T-cell (primary cell): Measurements from ENCODE around the gene UBA1. TPM values are rescaled to one million over a fixed set of nuclear protein-coding genes. Genes with fewer than 3 reads are reported as not detected.

Experiments
- ATAC-seq, 4 experiments: fragments of 200-7000 bp in 3 of 4; fragments of 150-1000 bp in 1 of 4; cut with Tn5 transposase; replicated peaks in 1 of 4; 1 replicate in 3 of 4; 2 replicates in 1 of 4; pipeline ENCODE4 v1.10.0; 2021; ENCODE audit warnings: moderate library complexity in 3 of 4, mild to moderate bottlenecking in 2 of 4, moderate number of reproducible peaks in 1 of 4
- CTCF ChIA-PET, 2 donors: fragments of 300-600 bp; sonication (Branson Sonifier 250); formaldehyde crosslinking; loops; one replicate each; lab custom pipeline; 2022; ENCODE audit warnings: antibody characterized with exemption in 2 of 2; lab: Charles Lee
- POLR2A ChIA-PET, 2 donors: fragments of 300-600 bp; sonication (Branson Sonifier 250); formaldehyde crosslinking; loops; one replicate each; lab custom pipeline; 2022; ENCODE audit warnings: antibody characterized with exemption in 2 of 2; lab: Charles Lee
- DNase-seq, 35 experiments: peaks; one replicate each; pipeline versions ENCODE4 v3.0.0 to v3.0.0-alpha.2; 2013 to 2023
- H3K27ac ChIP-seq: one replicate; pipeline ENCODE4 v1.5.1; 2013; ENCODE audit warnings: low read length
- H3K27me3 ChIP-seq, 2 experiments: replicated peaks in 1 of 2; 1 replicate in 1 of 2; 2 replicates in 1 of 2; pipeline versions ENCODE4 v1.6.1 to v1.7.0; 2013; ENCODE audit warnings: low read length in 1 of 2, mixed read lengths in 1 of 2; ENCODE audit not compliant: control insufficient read depth in 2 of 2, insufficient read depth in 2 of 2; ENCODE audit errors: extremely low read depth in 1 of 2
- H3K36me3 ChIP-seq, 2 donors: 1 replicate in 1 of 2; 2 replicates in 1 of 2; pipeline versions ENCODE4 v1.6.1 to v1.7.0; 2013; ENCODE audit warnings: low read length in 1 of 2; ENCODE audit not compliant: control insufficient read depth in 2 of 2, insufficient read depth in 1 of 2; ENCODE audit errors: extremely low read depth in 1 of 2
- H3K4me1 ChIP-seq, 2 experiments: 1 replicate in 1 of 2; 2 replicates in 1 of 2; pipeline versions ENCODE4 v1.6.1 to v1.7.0; 2013; ENCODE audit warnings: low read length in 2 of 2, mixed read lengths in 1 of 2; ENCODE audit not compliant: insufficient read depth in 2 of 2, control insufficient read depth in 1 of 2; ENCODE audit errors: extremely low read depth in 1 of 2
- H3K4me3 ChIP-seq, 2 donors: 1 replicate in 1 of 2; 2 replicates in 1 of 2; pipeline versions ENCODE4 v1.5.1 to v1.7.0; 2013; ENCODE audit warnings: mild to moderate bottlenecking in 2 of 2, low read length in 1 of 2, moderate library complexity in 1 of 2; ENCODE audit not compliant: control insufficient read depth in 1 of 2; ENCODE audit errors: extremely low read depth in 1 of 2
- H3K9me3 ChIP-seq: 2 replicates; pipeline ENCODE4 v1.7.0; 2013
- H3K27ac Mint-ChIP-seq, 2 donors: one replicate each; pipeline ENCODE4 v1.8.0; 2020 to 2021; ENCODE audit warnings: mild to moderate bottlenecking in 2 of 2, mixed read lengths in 2 of 2
- H3K27me3 Mint-ChIP-seq, 2 donors: one replicate each; pipeline ENCODE4 v1.8.0; 2021 to 2022; ENCODE audit warnings: mixed read lengths in 2 of 2
- H3K36me3 Mint-ChIP-seq: one replicate; pipeline ENCODE4 v1.8.0; 2021; ENCODE audit warnings: mixed read lengths
- H3K4me1 Mint-ChIP-seq, 3 donors: one replicate each; pipeline ENCODE4 v1.8.0; 2020 to 2022; ENCODE audit warnings: mixed read lengths in 3 of 3, mild to moderate bottlenecking in 1 of 3
- H3K4me3 Mint-ChIP-seq, 3 donors: one replicate each; pipeline ENCODE4 v1.8.0; 2020 to 2022; ENCODE audit warnings: mild to moderate bottlenecking in 3 of 3, mixed read lengths in 3 of 3, moderate library complexity in 3 of 3
- H3K9me3 Mint-ChIP-seq, 3 donors: one replicate each; pipeline ENCODE4 v1.8.0; 2020 to 2022; ENCODE audit warnings: mixed read lengths in 3 of 3
- WGBS: methylation state at CpG from one replicate; pipeline ENCODE4 v1.1.5; 2013; ENCODE audit warnings: missing lambda C conversion rate; ENCODE audit not compliant: insufficient coverage; 5-methylcytosine and 5-hydroxymethylcytosine counted together
- total RNA-seq, 35 experiments: library from RNA in 6 of 35; stranded (reverse) in 6 of 35; fragments of 120-200 nt in 1 of 35; gene quantifications; one replicate each; pipeline versions ENCODE4 v1.2.1 to v1.2.4 and lab custom pipeline; 2013 to 2026

UBA1 gene
- total RNA-seq, 5 donors from 2014 or later (not counting 1 experiment from before 2014, with no cell fraction given), result 116 to 177 (median 149) TPM

GRCh38 chrX:47197526-47197925 lies 3.9 kb downstream of the UBA1 start:
- H3K4me3 Mint-ChIP-seq, result peak overlapping the region in 2 of 3 donors; percentile 17 to 91
- H3K36me3 ChIP-seq, result peaks cover 19 to 50% of the 10 kb centered on the region in 2 donors
- H3K9me3 ChIP-seq, result no peaks in the 10 kb centered on the region
- ChIA-PET CTCF (no interaction called here), POLR2A (no interaction called here)
- 83% methylated on average over 1 of the region's 7 CpGs for WGBS
- no peaks in the 10 kb centered on the region for H3K27me3 Mint-ChIP-seq
- DNase-seq, result no peak
- peaks cover 56 to 61% (median 60%) of the 10 kb centered on the region in 3 donors for H3K4me1 Mint-ChIP-seq
- peaks cover 24 to 50% of the 10 kb centered on the region in 2 experiments for H3K4me1 ChIP-seq
- peaks cover 19% of the 10 kb centered on the region for H3K36me3 Mint-ChIP-seq
- H3K9me3 Mint-ChIP-seq, result no peaks in the 10 kb centered on the region
- peak overlapping the region; percentile 12 to 46 for H3K27ac Mint-ChIP-seq
- no peak for ATAC-seq
- no peak overlapping the region for H3K4me3 ChIP-seq
- H3K27me3 ChIP-seq, result no peaks in the 10 kb centered on the region
- H3K27ac ChIP-seq, result no peak overlapping the region

- Histone ChIP-seq H3K4me3 (no peak overlapping the region), H3K36me3 (peaks cover 19 to 56% of the 10 kb centered on the region in 2 donors), H3K27me3 (no peaks in the 10 kb centered on the region), H3K4me1 (peaks cover 21 to 45% of the 10 kb centered on the region in 2 experiments), H3K27ac (no peak overlapping the region), H3K9me3 (no peaks in the 10 kb centered on the region)
- Mint-ChIP-seq H3K27me3 (no peaks in the 10 kb centered on the region), H3K4me3 (no peak overlapping the region), H3K4me1 (peaks cover 54 to 58% (median 56%) of the 10 kb centered on the region in 3 donors), H3K9me3 (no peaks in the 10 kb centered on the region), H3K27ac (no peak overlapping the region), H3K36me3 (peaks cover 23% of the 10 kb centered on the region)
- POLR2A ChIA-PET, result no interaction called here
- WGBS, result no CpG with 5 or more reads among the region's 10 CpGs
- CTCF ChIA-PET, result interaction anchor here in 1 of 2 donors (0.7 kb wide), 1 partner anchor 452 kb away, joined by 3 read pairs; no protein-coding TSS in a partner anchor
- no peak for ATAC-seq
- no peak for DNase-seq
These were observed 4.5 kb downstream of the UBA1 start for GRCh38 chrX:47198026-47198686.

- ChIA-PET POLR2A (no interaction called here), CTCF (interaction anchor here in 1 of 2 donors (0.7 kb wide), 1 partner anchor 451 kb away, joined by 3 read pairs; no protein-coding TSS in a partner anchor)
- H3K27ac ChIP-seq, result no peak overlapping the region
These were observed 5.1 kb downstream of the UBA1 start for GRCh38 chrX:47198687-47199080.

GRCh38 chrX:47199286-47199685 lies 5.7 kb downstream of the UBA1 start:
- DNase-seq (no peak), ATAC-seq (no peak)
- Histone ChIP-seq H3K4me1 (peaks cover 20 to 40% of the 10 kb centered on the region in 2 experiments), H3K4me3 (no peak overlapping the region), H3K27me3 (no peaks in the 10 kb centered on the region), H3K27ac (no peak overlapping the region), H3K9me3 (no peaks in the 10 kb centered on the region), H3K36me3 (peaks cover 19 to 62% of the 10 kb centered on the region in 2 donors)
- ChIA-PET CTCF (no interaction called here), POLR2A (interaction anchor here in 1 of 2 donors (0.7 kb wide), 1 partner anchor 636 kb away, joined by 4 read pairs; no protein-coding TSS in a partner anchor)
- Mint-ChIP-seq H3K27ac (no peak overlapping the region), H3K27me3 (no peaks in the 10 kb centered on the region), H3K36me3 (peaks cover 25% of the 10 kb centered on the region), H3K4me3 (no peak overlapping the region), H3K4me1 (peaks cover 46 to 56% (median 48%) of the 10 kb centered on the region in 3 donors), H3K9me3 (no peaks in the 10 kb centered on the region)
- no CpG with 5 or more reads among the region's 10 CpGs for WGBS

More at GRCh38 chrX:47198687-47199080, 5.1 kb downstream of the UBA1 start:
- H3K36me3 Mint-ChIP-seq, result peaks cover 25% of the 10 kb centered on the region
- peaks cover 20 to 41% of the 10 kb centered on the region in 2 experiments for H3K4me1 ChIP-seq
- no peak overlapping the region for H3K4me3 ChIP-seq
- no peak overlapping the region for H3K27ac Mint-ChIP-seq
- no peak for DNase-seq
- no peaks in the 10 kb centered on the region for H3K9me3 Mint-ChIP-seq
- ATAC-seq, result no peak
- no CpG with 5 or more reads among the region's 15 CpGs for WGBS
- peaks cover 19 to 60% of the 10 kb centered on the region in 2 donors for H3K36me3 ChIP-seq
- H3K27me3 ChIP-seq, result no peaks in the 10 kb centered on the region
- no peaks in the 10 kb centered on the region for H3K27me3 Mint-ChIP-seq
- H3K4me3 Mint-ChIP-seq, result no peak overlapping the region
- H3K9me3 ChIP-seq, result no peaks in the 10 kb centered on the region
- peaks cover 49 to 58% (median 51%) of the 10 kb centered on the region in 3 donors for H3K4me1 Mint-ChIP-seq

- no peak for DNase-seq
- no peaks in the 10 kb centered on the region for H3K9me3 ChIP-seq
- H3K27ac Mint-ChIP-seq, result peak overlapping the region in 1 of 2 donors; percentile 61
- no peaks in the 10 kb centered on the region for H3K27me3 ChIP-seq
- H3K36me3 Mint-ChIP-seq, result peaks cover 30% of the 10 kb centered on the region
- no peaks in the 10 kb centered on the region for H3K27me3 Mint-ChIP-seq
- no peak overlapping the region for H3K4me3 Mint-ChIP-seq
- ChIA-PET POLR2A (interaction anchor here in 1 of 2 donors (0.6 kb wide), 2 partner anchors 603 to 1755 kb away, joined by 3 read pairs; no protein-coding TSS in a partner anchor), CTCF (interaction anchor here in 1 of 2 donors (0.6 kb wide), 1 partner anchor 333 kb away, joined by 4 read pairs; no protein-coding TSS in a partner anchor)
- ATAC-seq, result no peak
- no peak overlapping the region for H3K4me3 ChIP-seq
- H3K36me3 ChIP-seq, result peaks cover 22 to 71% of the 10 kb centered on the region in 2 donors
- H3K4me1 Mint-ChIP-seq, result peaks cover 36 to 49% (median 36%) of the 10 kb centered on the region in 3 donors
- H3K4me1 ChIP-seq, result peaks cover 13 to 27% of the 10 kb centered on the region in 2 experiments
- H3K9me3 Mint-ChIP-seq, result no peaks in the 10 kb centered on the region
- WGBS, result 100% methylated on average over 2 of the region's 9 CpGs
- no peak overlapping the region for H3K27ac ChIP-seq
These were observed 6.9 kb downstream of the UBA1 start for GRCh38 chrX:47200385-47201150.

GRCh38 chrX:47201345-47201944 lies 7.8 kb downstream of the UBA1 start:
- CTCF ChIA-PET, result interaction anchor here in 1 of 2 donors (0.6 kb wide), 1 partner anchor 332 kb away, joined by 4 read pairs; no protein-coding TSS in a partner anchor
- Mint-ChIP-seq H3K36me3 (peaks cover 30% of the 10 kb centered on the region), H3K4me1 (peaks cover 27 to 41% (median 27%) of the 10 kb centered on the region in 3 donors), H3K27me3 (no peaks in the 10 kb centered on the region), H3K4me3 (no peak overlapping the region), H3K9me3 (no peaks in the 10 kb centered on the region), H3K27ac (no peak overlapping the region)
- Histone ChIP-seq H3K36me3 (peaks cover 30 to 77% of the 10 kb centered on the region in 2 donors), H3K27ac (no peak overlapping the region), H3K4me3 (no peak overlapping the region), H3K4me1 (peaks cover 5 to 18% of the 10 kb centered on the region in 2 experiments), H3K27me3 (no peaks in the 10 kb centered on the region), H3K9me3 (no peaks in the 10 kb centered on the region)
- no peak for ATAC-seq
- POLR2A ChIA-PET, result interaction anchor here in 1 of 2 donors (0.6 kb wide), 1 partner anchor 602 kb away, joined by 3 read pairs; no protein-coding TSS in a partner anchor
- WGBS, result 93% methylated on average over 4 of the region's 9 CpGs
- DNase-seq, result no peak
